CD4-positive, alpha-beta memory T cell (primary cell): ENCODE measurements around the gene ASB18. TPM values are rescaled to one million over a fixed set of nuclear protein-coding genes. Genes with fewer than 3 reads are reported as not detected.

Experiments
- CTCF ChIA-PET: fragments of 350-600 bp; sonication (Branson Sonifier 250); formaldehyde crosslinking; loops from one replicate; lab custom pipeline; 2021; ENCODE audit warnings: inconsistent platforms; ENCODE audit not compliant: partially characterized antibody; lab: Charles Lee
- POLR2A ChIA-PET: fragments of 350-600 bp; sonication (Branson Sonifier 250); formaldehyde crosslinking; loops from one replicate; lab custom pipeline; 2021; ENCODE audit not compliant: partially characterized antibody; lab: Charles Lee
- DNase-seq, 5 donors: peaks; one replicate each; pipeline versions ENCODE4 v3.0.0 to v3.0.0-alpha.2; 2020 to 2022; ENCODE audit warnings: mixed read lengths in 1 of 5
- H3K27ac ChIP-seq: one replicate; pipeline ENCODE4 v1.7.0; 2013; ENCODE audit warnings: low read depth, low read length
- H3K27me3 ChIP-seq: 2 replicates; pipeline ENCODE4 v1.7.0; 2013; ENCODE audit warnings: mild to moderate bottlenecking, low read length, moderate library complexity; ENCODE audit not compliant: insufficient read depth
- H3K36me3 ChIP-seq: 2 replicates; pipeline ENCODE4 v1.7.0; 2013; ENCODE audit warnings: mild to moderate bottlenecking, low read length, moderate library complexity; ENCODE audit not compliant: insufficient read depth
- H3K4me1 ChIP-seq: 2 replicates; pipeline ENCODE4 v1.7.0; 2013; ENCODE audit warnings: mild to moderate bottlenecking, low read length, moderate library complexity; ENCODE audit not compliant: insufficient read depth
- H3K4me3 ChIP-seq, 2 donors: one replicate each; pipeline ENCODE4 v1.7.0; 2013; ENCODE audit warnings: low read length in 2 of 2, mild to moderate bottlenecking in 1 of 2
- H3K9me3 ChIP-seq, 2 donors: one replicate each; pipeline ENCODE4 v1.7.0; 2013; ENCODE audit warnings: low read length in 2 of 2, control low read depth in 1 of 2; ENCODE audit not compliant: control insufficient read depth in 1 of 2
- H3K27ac Mint-ChIP-seq, 7 donors: one replicate each; pipeline ENCODE4 v1.8.0; 2020 to 2021; ENCODE audit warnings: mixed read lengths in 7 of 7, mild to moderate bottlenecking in 6 of 7, inconsistent platforms in 3 of 7, moderate library complexity in 3 of 7
- H3K27me3 Mint-ChIP-seq, 2 donors: one replicate each; pipeline ENCODE4 v1.8.0; 2020 to 2021; ENCODE audit warnings: mixed read lengths in 2 of 2
- H3K36me3 Mint-ChIP-seq, 2 donors: one replicate each; pipeline ENCODE4 v1.8.0; 2020 to 2021; ENCODE audit warnings: mixed read lengths in 2 of 2, inconsistent platforms in 1 of 2, mild to moderate bottlenecking in 1 of 2
- H3K4me1 Mint-ChIP-seq, 4 donors: one replicate each; pipeline ENCODE4 v1.8.0; 2020 to 2021; ENCODE audit warnings: mixed read lengths in 4 of 4, mild to moderate bottlenecking in 1 of 4
- H3K4me3 Mint-ChIP-seq, 8 donors: one replicate each; pipeline ENCODE4 v1.8.0; 2020 to 2021; ENCODE audit warnings: mixed read lengths in 8 of 8, mild to moderate bottlenecking in 7 of 8, moderate library complexity in 6 of 8, inconsistent platforms in 3 of 8
- H3K9me3 Mint-ChIP-seq, 8 donors: one replicate each; pipeline ENCODE4 v1.8.0; 2020 to 2021; ENCODE audit warnings: mixed read lengths in 8 of 8, mild to moderate bottlenecking in 5 of 8, inconsistent platforms in 3 of 8, moderate library complexity in 1 of 8
- intact Hi-C: fragments of 100-400 bp; cut with micrococcal nuclease; formaldehyde crosslinking; loops from one replicate; pipeline ENCODE4 v1.15.1; 2023
- polyA plus RNA-seq, 2 donors: library from polyadenylated mRNA; unstranded; fragments of 300-500 nt; fragmentation: Illumina TruSeq; gene quantifications; one replicate each; pipeline ENCODE4 v1.2.3, GENCODE V29; 2021
- total RNA-seq, 2 experiments: library from RNA; stranded (reverse); gene quantifications; one replicate each; pipeline ENCODE4 v1.2.3, GENCODE V29; 2021

ASB18 gene
- total RNA-seq, result not detected
- not detected for polyA plus RNA-seq

GRCh38 chr2:236264256-236264655, at the start of gene ASB18:
Gene ASB18, minus strand, starts transcription at chr2:236264406. Its CDS starts 61 bp downstream, at chr2:236264345.
- Histone ChIP-seq H3K4me3 (no peak within 1 kb of the TSS), H3K4me1 (no peaks in the 10 kb centered on the region), H3K27me3 (no peaks in the 10 kb centered on the region), H3K27ac (no peak within 1 kb of the TSS), H3K36me3 (no peaks in the 10 kb centered on the region), H3K9me3 (no peaks in the 10 kb centered on the region)
- Mint-ChIP-seq H3K27ac (no peak within 1 kb of the TSS), H3K4me3 (no peak within 1 kb of the TSS), H3K9me3 (peaks cover 0 to 14% (median 5%) of the 10 kb centered on the region in 8 donors), H3K36me3 (no peaks in the 10 kb centered on the region), H3K4me1 (no peaks in the 10 kb centered on the region), H3K27me3 (peaks cover 6 to 32% of the 10 kb centered on the region in 2 donors)
- DNase-seq, result no peak
- ChIA-PET POLR2A (no interaction called here), CTCF (no interaction called here)
- intact Hi-C loops, result no loop called here

GRCh38 chr2:236311286-236311685, 47.1 kb upstream of the ASB18 start:
- no peak overlapping the region for H3K27ac Mint-ChIP-seq
- no peaks in the 10 kb centered on the region for H3K4me1 ChIP-seq
- H3K27me3 Mint-ChIP-seq, result peaks cover 12 to 16% of the 10 kb centered on the region in 2 donors
- H3K4me1 Mint-ChIP-seq, result no peaks in the 10 kb centered on the region
- no peak for DNase-seq
- no peak overlapping the region for H3K4me3 Mint-ChIP-seq
- no peak overlapping the region for H3K27ac ChIP-seq
- no peaks in the 10 kb centered on the region for H3K36me3 ChIP-seq
- peaks cover 0 to 25% (median 10%) of the 10 kb centered on the region in 8 donors for H3K9me3 Mint-ChIP-seq
- H3K9me3 ChIP-seq, result no peaks in the 10 kb centered on the region
- intact Hi-C loops, result no loop called here
- no peaks in the 10 kb centered on the region for H3K36me3 Mint-ChIP-seq
- H3K4me3 ChIP-seq, result no peak overlapping the region
- no peaks in the 10 kb centered on the region for H3K27me3 ChIP-seq
- ChIA-PET POLR2A (no interaction called here), CTCF (no interaction called here)

GRCh38 chr2:236309669-236310029, 45.4 kb upstream of the ASB18 start:
- H3K4me1 Mint-ChIP-seq, result no peaks in the 10 kb centered on the region
- no peak for DNase-seq
- H3K36me3 ChIP-seq, result no peaks in the 10 kb centered on the region
- H3K4me3 Mint-ChIP-seq, result no peak overlapping the region
- H3K27ac ChIP-seq, result no peak overlapping the region
- peaks cover 9 to 19% of the 10 kb centered on the region in 2 donors for H3K27me3 Mint-ChIP-seq
- no peak overlapping the region for H3K4me3 ChIP-seq
- no peaks in the 10 kb centered on the region for H3K27me3 ChIP-seq
- no peaks in the 10 kb centered on the region for H3K36me3 Mint-ChIP-seq
- no peaks in the 10 kb centered on the region for H3K9me3 ChIP-seq
- ChIA-PET POLR2A (no interaction called here), CTCF (no interaction called here)
- peaks cover 0 to 23% (median 10%) of the 10 kb centered on the region in 8 donors for H3K9me3 Mint-ChIP-seq
- intact Hi-C loops, result no loop called here
- no peaks in the 10 kb centered on the region for H3K4me1 ChIP-seq
- H3K27ac Mint-ChIP-seq, result no peak overlapping the region

GRCh38 chr2:236308855-236309668, 44.9 kb upstream of the ASB18 start:
- peaks cover 9 to 19% of the 10 kb centered on the region in 2 donors for H3K27me3 Mint-ChIP-seq
- ChIA-PET CTCF (no interaction called here), POLR2A (no interaction called here)
- no peak overlapping the region for H3K4me3 Mint-ChIP-seq
- intact Hi-C loops, result no loop called here
- no peaks in the 10 kb centered on the region for H3K36me3 Mint-ChIP-seq
- Histone ChIP-seq H3K27ac (no peak overlapping the region), H3K4me3 (no peak overlapping the region), H3K9me3 (no peaks in the 10 kb centered on the region), H3K36me3 (no peaks in the 10 kb centered on the region), H3K4me1 (no peaks in the 10 kb centered on the region), H3K27me3 (no peaks in the 10 kb centered on the region)
- H3K9me3 Mint-ChIP-seq, result peaks cover 0 to 23% (median 10%) of the 10 kb centered on the region in 8 donors
- no peak for DNase-seq
- H3K4me1 Mint-ChIP-seq, result no peaks in the 10 kb centered on the region
- no peak overlapping the region for H3K27ac Mint-ChIP-seq

GRCh38 chr2:236307641-236308040, 43.4 kb upstream of the ASB18 start:
- Mint-ChIP-seq H3K27me3 (peaks cover 7 to 17% of the 10 kb centered on the region in 2 donors), H3K4me1 (no peaks in the 10 kb centered on the region), H3K27ac (no peak overlapping the region), H3K4me3 (no peak overlapping the region), H3K36me3 (no peaks in the 10 kb centered on the region), H3K9me3 (peaks cover 0 to 14% (median 5%) of the 10 kb centered on the region in 8 donors)
- no peaks in the 10 kb centered on the region for H3K27me3 ChIP-seq
- H3K9me3 ChIP-seq, result no peaks in the 10 kb centered on the region
- POLR2A ChIA-PET, result no interaction called here
- no peak for DNase-seq
- CTCF ChIA-PET, result no interaction called here
- no peak overlapping the region for H3K4me3 ChIP-seq
- intact Hi-C loops, result no loop called here
- H3K27ac ChIP-seq, result no peak overlapping the region
- H3K4me1 ChIP-seq, result no peaks in the 10 kb centered on the region
- H3K36me3 ChIP-seq, result no peaks in the 10 kb centered on the region

- Histone ChIP-seq H3K36me3 (no peaks in the 10 kb centered on the region), H3K4me3 (no peak overlapping the region), H3K4me1 (no peaks in the 10 kb centered on the region), H3K27me3 (no peaks in the 10 kb centered on the region), H3K27ac (no peak overlapping the region), H3K9me3 (no peaks in the 10 kb centered on the region)
- intact Hi-C loops, result no loop called here
- no peaks in the 10 kb centered on the region for H3K36me3 Mint-ChIP-seq
- no peak overlapping the region for H3K27ac Mint-ChIP-seq
- DNase-seq, result no peak
- peaks cover 7 to 22% of the 10 kb centered on the region in 2 donors for H3K27me3 Mint-ChIP-seq
- no peaks in the 10 kb centered on the region for H3K4me1 Mint-ChIP-seq
- ChIA-PET POLR2A (no interaction called here), CTCF (no interaction called here)
- peaks cover 0 to 7% (median 0%) of the 10 kb centered on the region in 8 donors for H3K9me3 Mint-ChIP-seq
- H3K4me3 Mint-ChIP-seq, result no peak overlapping the region
Observed at GRCh38 chr2:236306825-236307540, 42.8 kb upstream of the ASB18 start.

GRCh38 chr2:236305964-236306605, 41.9 kb upstream of the ASB18 start:
- ChIA-PET POLR2A (no interaction called here), CTCF (no interaction called here)
- H3K9me3 ChIP-seq, result no peaks in the 10 kb centered on the region
- H3K4me3 Mint-ChIP-seq, result no peak overlapping the region
- no peaks in the 10 kb centered on the region for H3K4me1 ChIP-seq
- H3K27me3 Mint-ChIP-seq, result peaks cover 6 to 20% of the 10 kb centered on the region in 2 donors
- no peaks in the 10 kb centered on the region for H3K9me3 Mint-ChIP-seq
- intact Hi-C loops, result no loop called here
- H3K27ac ChIP-seq, result no peak overlapping the region
- H3K4me1 Mint-ChIP-seq, result no peaks in the 10 kb centered on the region
- no peaks in the 10 kb centered on the region for H3K27me3 ChIP-seq
- DNase-seq, result no peak
- no peak overlapping the region for H3K27ac Mint-ChIP-seq
- no peaks in the 10 kb centered on the region for H3K36me3 ChIP-seq
- no peak overlapping the region for H3K4me3 ChIP-seq
- no peaks in the 10 kb centered on the region for H3K36me3 Mint-ChIP-seq
